ENCODE measurements around the gene ADGRD1. TPM values are rescaled to one million over a fixed set of nuclear protein-coding genes. Genes with fewer than 3 reads are reported as not detected.

Gene ADGRD1
- total RNA-seq, 4 donors from 2014 or later: 28.2 to 52.4 (median 41.8) TPM

DNA sequence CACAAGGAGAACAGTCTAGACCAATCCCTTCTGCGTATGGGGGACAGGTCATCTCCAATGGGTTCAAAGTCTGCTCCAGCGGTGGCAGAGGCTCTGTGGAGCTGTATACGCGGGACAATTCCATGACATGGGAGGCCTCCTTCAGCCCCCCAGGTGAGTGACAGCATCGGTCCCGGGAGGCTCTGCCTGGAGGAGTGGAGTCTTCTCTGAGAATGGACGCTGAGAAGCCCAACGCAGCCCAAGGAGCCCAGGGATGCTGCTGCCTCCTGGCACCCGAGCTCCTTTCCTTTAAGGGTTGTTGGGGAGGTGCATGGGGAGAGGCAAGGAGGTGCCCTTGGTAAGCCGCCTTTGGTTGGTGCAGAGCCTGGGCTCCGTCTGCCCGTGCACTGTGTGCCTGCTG, 28.2 kb downstream of the ADGRD1 start:
- intact Hi-C loops (cut with DNase I): no loop called here
- H3K27ac ChIP-seq (replicated peaks in 1 of 4): peak overlapping the region in 1 of 4 donors; percentile 26
- DNase-seq (ENCODE audit: extremely low spot score): no peak

DNA sequence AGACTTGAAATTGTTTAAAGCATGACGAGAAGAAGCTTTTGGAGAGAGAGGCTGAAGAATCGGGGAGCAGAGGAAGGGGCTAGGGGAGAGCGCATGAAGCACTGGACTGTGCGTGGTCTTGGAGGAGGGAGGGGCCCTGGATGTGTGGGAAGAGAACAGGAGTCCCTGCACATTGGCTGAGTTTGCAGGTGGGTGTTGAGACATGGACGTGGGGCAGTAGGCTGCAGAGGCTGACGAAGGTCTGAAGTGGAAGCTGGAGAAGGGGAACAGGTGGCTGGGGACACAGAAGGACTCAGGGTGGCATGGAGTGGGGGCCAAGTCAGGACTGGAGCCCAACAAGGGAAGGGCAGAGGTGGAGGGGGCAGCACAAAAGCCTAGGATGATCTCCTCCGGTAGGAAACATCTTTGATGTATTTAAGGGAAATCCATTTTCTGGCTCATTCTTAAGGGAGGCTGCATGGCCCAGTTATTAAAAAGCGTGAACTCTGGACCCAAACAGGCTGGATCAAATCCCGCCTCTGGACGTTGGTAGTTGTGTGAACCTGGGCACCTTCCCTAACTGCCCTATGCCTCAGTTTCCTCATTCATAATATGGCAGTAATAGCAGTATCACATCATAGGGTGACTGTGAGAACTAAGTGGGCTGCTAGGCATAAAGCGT, 29.0 kb downstream of the ADGRD1 start:
- Histone ChIP-seq H3K9me3 (no peaks in the 10 kb centered on the region), H3K27me3 (no peaks in the 10 kb centered on the region), H3K36me3 (peaks cover 0 to 7% (median 2%) of the 10 kb centered on the region in 4 donors), H3K4me3 (no peak overlapping the region), H3K27ac (replicated peaks in 1 of 4) (peak overlapping the region in 3 of 4 donors; percentile 26 to 27 (median 27)), H3K4me1 (peaks cover 13 to 35% (median 29%) of the 10 kb centered on the region in 4 donors)
- DNase-seq (ENCODE audit: extremely low spot score): no peak
- TF ChIP-seq, protein P1, sequence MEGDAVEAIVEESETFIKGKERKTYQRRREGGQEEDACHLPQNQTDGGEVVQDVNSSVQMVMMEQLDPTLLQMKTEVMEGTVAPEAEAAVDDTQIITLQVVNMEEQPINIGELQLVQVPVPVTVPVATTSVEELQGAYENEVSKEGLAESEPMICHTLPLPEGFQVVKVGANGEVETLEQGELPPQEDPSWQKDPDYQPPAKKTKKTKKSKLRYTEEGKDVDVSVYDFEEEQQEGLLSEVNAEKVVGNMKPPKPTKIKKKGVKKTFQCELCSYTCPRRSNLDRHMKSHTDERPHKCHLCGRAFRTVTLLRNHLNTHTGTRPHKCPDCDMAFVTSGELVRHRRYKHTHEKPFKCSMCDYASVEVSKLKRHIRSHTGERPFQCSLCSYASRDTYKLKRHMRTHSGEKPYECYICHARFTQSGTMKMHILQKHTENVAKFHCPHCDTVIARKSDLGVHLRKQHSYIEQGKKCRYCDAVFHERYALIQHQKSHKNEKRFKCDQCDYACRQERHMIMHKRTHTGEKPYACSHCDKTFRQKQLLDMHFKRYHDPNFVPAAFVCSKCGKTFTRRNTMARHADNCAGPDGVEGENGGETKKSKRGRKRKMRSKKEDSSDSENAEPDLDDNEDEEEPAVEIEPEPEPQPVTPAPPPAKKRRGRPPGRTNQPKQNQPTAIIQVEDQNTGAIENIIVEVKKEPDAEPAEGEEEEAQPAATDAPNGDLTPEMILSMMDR (IDR thresholded peaks at IDR 0.05): no peak
- no peak for TF ChIP-seq POLR2AphosphoS5 (IDR thresholded peaks at IDR 0.05)
- no peak for TF ChIP-seq EP300 (IDR thresholded peaks at IDR 0.05)
- no peak for TF ChIP-seq POLR2A (IDR thresholded peaks at IDR 0.05; ENCODE audit: low read depth)
- intact Hi-C loops (cut with DNase I): no loop called here
- 78% methylated on average over 11 of the region's 11 CpGs for WGBS

More for the DNA sequence above, 28.2 kb downstream of the ADGRD1 start:
- Histone ChIP-seq H3K4me3 (no peak overlapping the region), H3K36me3 (peaks cover 0 to 3% (median 0%) of the 10 kb centered on the region in 4 donors), H3K9me3 (no peaks in the 10 kb centered on the region), H3K4me1 (peaks cover 13 to 35% (median 30%) of the 10 kb centered on the region in 4 donors), H3K27me3 (no peaks in the 10 kb centered on the region)
- WGBS: 97% methylated on average over 7 of the region's 12 CpGs
- no peak for TF ChIP-seq POLR2A (IDR thresholded peaks at IDR 0.05; ENCODE audit: low read depth)
- TF ChIP-seq, protein P1 (IDR thresholded peaks at IDR 0.05): no peak
- TF ChIP-seq POLR2AphosphoS5 (IDR thresholded peaks at IDR 0.05): no peak
- TF ChIP-seq EP300 (IDR thresholded peaks at IDR 0.05): no peak

DNA sequence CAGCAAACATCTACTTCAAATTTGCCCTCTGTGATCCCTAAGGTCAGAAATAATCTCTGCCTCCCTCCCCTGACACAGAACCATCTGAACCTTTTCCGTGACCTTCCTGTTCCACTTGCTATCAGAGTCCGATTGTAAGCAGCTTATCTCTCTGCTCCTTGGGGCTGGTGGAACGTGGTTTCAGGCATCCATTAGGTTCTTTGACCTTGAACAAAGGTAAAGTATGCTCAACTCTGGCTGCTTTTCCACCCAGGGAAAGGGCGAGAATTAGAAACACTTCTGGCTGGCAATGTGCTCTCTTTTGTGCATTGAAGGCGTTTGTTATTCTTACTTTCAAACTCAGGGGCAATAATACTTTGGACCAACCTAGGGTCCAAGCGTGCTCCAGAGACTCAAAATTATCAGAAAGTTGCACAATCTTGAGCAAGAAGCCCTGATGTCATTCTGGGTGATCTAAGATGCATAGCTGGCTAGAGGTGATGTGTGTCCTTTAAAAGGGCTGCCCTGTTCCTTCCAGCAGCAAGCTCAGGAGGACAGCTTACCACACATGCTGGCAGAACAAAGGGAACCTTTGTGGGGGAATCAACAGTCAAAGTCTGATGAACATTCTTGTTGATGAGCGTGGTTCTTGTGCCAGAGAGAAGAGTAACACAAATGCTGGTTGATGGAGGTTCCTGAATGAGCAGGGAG, 29.8 kb downstream of the ADGRD1 start:
- no peak for TF ChIP-seq POLR2AphosphoS5 (IDR thresholded peaks at IDR 0.05)
- TF ChIP-seq, protein P1 (IDR thresholded peaks at IDR 0.05): no peak
- TF ChIP-seq POLR2A (IDR thresholded peaks at IDR 0.05; ENCODE audit: low read depth): no peak
- DNase-seq (ENCODE audit: extremely low spot score): no peak
- intact Hi-C loops (cut with DNase I): no loop called here
- H3K27me3 ChIP-seq: no peaks in the 10 kb centered on the region
- peak overlapping the region in 3 of 4 donors; percentile 25 to 27 (median 27) for H3K27ac ChIP-seq (replicated peaks in 1 of 4)
- H3K9me3 ChIP-seq: no peaks in the 10 kb centered on the region
- 82% methylated on average over 7 of the region's 7 CpGs for WGBS
- H3K4me3 ChIP-seq: no peak overlapping the region
- H3K4me1 ChIP-seq: peaks cover 13 to 35% (median 28%) of the 10 kb centered on the region in 4 donors
- peaks cover 2 to 7% (median 5%) of the 10 kb centered on the region in 4 donors for H3K36me3 ChIP-seq

DNA sequence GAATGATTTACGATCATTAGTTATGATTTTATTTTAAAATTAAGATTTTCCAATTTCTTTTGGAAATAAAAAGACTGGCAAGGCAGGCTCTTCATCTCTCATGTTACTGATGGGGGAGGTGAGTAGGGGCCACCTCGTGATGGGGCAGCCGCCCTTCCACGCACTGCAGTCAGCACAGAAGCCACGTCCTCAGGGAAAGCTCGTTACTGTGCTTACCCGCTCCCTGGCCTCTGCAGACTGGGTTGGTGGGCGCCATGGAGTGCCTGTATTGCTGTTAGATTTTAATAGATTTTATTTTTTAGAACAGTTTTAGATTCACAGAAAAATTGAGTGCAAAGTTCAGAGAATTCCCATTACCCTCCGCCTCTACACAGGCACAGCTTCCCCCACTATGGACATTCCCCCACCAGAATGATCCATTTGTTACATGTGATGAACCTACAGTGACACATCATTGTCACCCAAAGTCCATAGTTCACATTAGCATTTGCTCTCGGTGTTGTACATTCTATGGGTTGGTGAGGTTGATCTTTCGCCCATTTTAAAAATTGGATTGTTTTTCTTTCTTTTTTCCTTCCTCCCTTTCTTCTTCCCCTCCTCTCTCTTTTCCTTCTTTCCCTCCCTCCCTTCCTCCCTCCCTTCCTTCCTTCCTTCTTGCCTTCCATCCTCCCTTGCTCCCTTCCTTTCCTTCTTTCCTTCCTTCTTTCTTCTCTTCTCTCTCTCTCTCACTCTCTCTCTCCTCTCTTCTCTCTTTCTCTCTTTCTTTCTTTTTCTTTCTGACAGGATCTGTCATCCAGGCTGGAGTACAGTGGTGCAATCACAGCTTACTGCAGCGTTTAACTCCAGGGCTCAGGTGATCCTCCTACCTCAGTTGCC, 30.7 kb downstream of the ADGRD1 start:
- intact Hi-C loops (cut with DNase I): no loop called here
- TF ChIP-seq EP300 (IDR thresholded peaks at IDR 0.05) (no peak), POLR2AphosphoS5 (IDR thresholded peaks at IDR 0.05) (no peak), POLR2A (IDR thresholded peaks at IDR 0.05; ENCODE audit: low read depth) (no peak)
- TF ChIP-seq, protein P1 (IDR thresholded peaks at IDR 0.05): no peak
- H3K27me3 ChIP-seq: no peaks in the 10 kb centered on the region
- H3K36me3 ChIP-seq: peaks cover 4 to 10% (median 9%) of the 10 kb centered on the region in 4 donors
- no peak overlapping the region for H3K27ac ChIP-seq (replicated peaks in 1 of 4)
- no peak for DNase-seq (ENCODE audit: extremely low spot score)
- no peak overlapping the region for H3K4me3 ChIP-seq
- H3K9me3 ChIP-seq: no peaks in the 10 kb centered on the region
- 88% methylated on average over 12 of the region's 12 CpGs for WGBS
- H3K4me1 ChIP-seq: peaks cover 13 to 35% (median 25%) of the 10 kb centered on the region in 4 donors

Data from esophagus muscularis mucosa (tissue), 4 donors.